Smooth muscle cell (in vitro differentiated cells): ENCODE results near the gene SEMA6C. TPM values are rescaled to one million over a fixed set of nuclear protein-coding genes. Genes with fewer than 3 reads are reported as not detected.

ENCODE experiments used
- DNase-seq: peaks from one replicate; lab custom pipeline; 2025; ENCODE audit not compliant: unreplicated experiment; lab: John Stamatoyannopoulos, UW
- H2AFZ ChIP-seq: fragments of 200-600 bp; sonication (generic); 2 replicates; pipeline ENCODE4 v1.6.0; 2016; ENCODE audit warnings: antibody characterized with exemption, low read depth, mild to moderate bottlenecking
- H3F3A ChIP-seq: fragments of 200-600 bp; sonication (generic); 2 replicates; pipeline ENCODE4 v1.6.0; 2017; ENCODE audit warnings: antibody characterized with exemption, low read depth
- H3K27ac ChIP-seq: fragments of 200-600 bp; sonication (generic); 2 replicates; pipeline ENCODE4 v1.5.1; 2016; ENCODE audit warnings: low read depth, mild to moderate bottlenecking
- H3K27me3 ChIP-seq: fragments of 200-600 bp; sonication (generic); 2 replicates; pipeline ENCODE4 v1.6.1; 2016; ENCODE audit warnings: low read depth, mild to moderate bottlenecking
- H3K36me3 ChIP-seq: fragments of 200-600 bp; sonication (generic); 2 replicates; pipeline ENCODE4 v1.5.1; 2016; ENCODE audit warnings: low read depth
- H3K4me1 ChIP-seq: fragments of 200-600 bp; sonication (generic); 2 replicates; pipeline ENCODE4 v1.5.1; 2016; ENCODE audit warnings: low read depth
- H3K4me2 ChIP-seq: fragments of 200-600 bp; sonication (generic); 2 replicates; pipeline ENCODE4 v1.6.0; 2016; ENCODE audit warnings: mild to moderate bottlenecking
- H3K4me3 ChIP-seq: fragments of 200-600 bp; sonication (generic); 2 replicates; pipeline ENCODE4 v1.5.1; 2016; ENCODE audit warnings: mild to moderate bottlenecking
- H3K79me2 ChIP-seq: fragments of 200-600 bp; sonication (generic); 2 replicates; pipeline ENCODE4 v1.6.0; 2016; ENCODE audit warnings: low read depth, mild to moderate bottlenecking
- H3K9ac ChIP-seq: fragments of 200-600 bp; sonication (generic); 2 replicates; pipeline ENCODE4 v1.6.0; 2016; ENCODE audit warnings: low read depth
- H3K9me3 ChIP-seq: fragments of 200-600 bp; sonication (generic); replicated peaks from 2 replicates; pipeline ENCODE4 v1.5.1; 2016; ENCODE audit warnings: low read depth
- H4K20me1 ChIP-seq: fragments of 200-600 bp; sonication (generic); 2 replicates; pipeline ENCODE4 v1.6.0; 2016; ENCODE audit warnings: low read depth
- CTCF ChIP-seq: fragments of 200-600 bp; sonication (generic); IDR thresholded peaks from 2 replicates; pipeline ENCODE4 v1.5.1; 2017; ENCODE audit warnings: borderline replicate concordance, mild to moderate bottlenecking, antibody characterized with exemption; ENCODE audit not compliant: insufficient read depth, poor library complexity, severe bottlenecking
- WGBS: methylation state at CpG from one replicate; pipeline ENCODE4 v1.1.7; 2016; ENCODE audit warnings: low lambda C conversion rate; 5-methylcytosine and 5-hydroxymethylcytosine counted together
- polyA plus RNA-seq: library from polyadenylated mRNA; unstranded; fragments of >200 nt; fragmentation: Nextera tagmentation; extraction: Ambion mirVana; gene quantifications from 2 replicates; pipeline ENCODE4 v1.2.1, GENCODE V29; 2016
- total RNA-seq: library from RNA; depleted of rRNA; stranded (reverse); fragments of >200 nt; gene quantifications from 2 replicates; pipeline ENCODE4 v1.2.3, GENCODE V29; 2014

Gene SEMA6C
- total and polyA plus RNA-seq, 2 experiments from 2014 or later: 9.3 to 10.4 TPM

DNA sequence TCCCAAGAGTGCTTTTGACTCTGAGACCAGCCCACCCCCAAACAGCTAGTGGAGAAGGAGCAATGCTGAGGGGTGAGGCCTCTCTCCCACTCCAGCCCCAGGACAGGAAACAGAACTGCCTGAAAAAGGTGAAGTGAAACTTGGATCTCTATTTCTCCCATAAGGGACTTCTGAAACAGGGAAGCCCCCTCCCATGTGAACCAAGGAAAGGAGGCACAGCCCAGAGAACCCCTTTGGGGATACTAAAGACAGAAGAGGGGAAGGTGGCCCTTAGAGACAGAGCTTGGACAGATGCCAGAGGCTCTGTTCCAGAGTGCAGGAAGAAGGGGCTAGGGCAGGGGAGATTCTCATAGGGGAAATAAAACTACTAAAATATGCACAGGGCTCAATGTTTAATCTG is 12.9 kb upstream of the SEMA6C start:
- TF ChIP-seq CTCF: no peak
- H3K27ac ChIP-seq: no peak overlapping the region
- H3K4me2 ChIP-seq: no peak overlapping the region
- H2AFZ ChIP-seq: no peak overlapping the region
- H4K20me1 ChIP-seq: no peaks in the 10 kb centered on the region
- no peaks in the 10 kb centered on the region for H3K27me3 ChIP-seq
- no peaks in the 10 kb centered on the region for H3K79me2 ChIP-seq
- peaks cover 4% of the 10 kb centered on the region for H3F3A ChIP-seq
- no peaks in the 10 kb centered on the region for H3K36me3 ChIP-seq
- no peak for DNase-seq
- H3K9me3 ChIP-seq: no peaks in the 10 kb centered on the region
- H3K4me1 ChIP-seq: peaks cover under 1% of the 10 kb centered on the region
- H3K9ac ChIP-seq: no peak overlapping the region
- H3K4me3 ChIP-seq: no peak overlapping the region

DNA sequence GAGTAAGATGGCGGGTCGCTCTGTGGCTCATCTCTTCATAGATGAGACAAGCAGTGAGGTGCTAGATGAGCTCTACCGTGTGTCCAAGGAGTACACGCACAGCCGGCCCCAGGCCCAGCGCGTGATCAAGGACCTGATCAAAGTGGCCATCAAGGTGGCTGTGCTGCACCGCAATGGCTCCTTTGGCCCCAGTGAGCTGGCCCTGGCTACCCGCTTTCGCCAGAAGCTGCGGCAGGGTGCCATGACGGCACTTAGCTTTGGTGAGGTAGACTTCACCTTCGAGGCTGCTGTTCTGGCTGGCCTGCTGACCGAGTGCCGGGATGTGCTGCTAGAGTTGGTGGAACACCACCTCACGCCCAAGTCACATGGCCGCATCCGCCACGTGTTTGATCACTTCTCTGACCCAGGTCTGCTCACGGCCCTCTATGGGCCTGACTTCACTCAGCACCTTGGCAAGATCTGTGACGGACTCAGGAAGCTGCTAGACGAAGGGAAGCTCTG is 12.4 kb upstream of the SEMA6C start:
- 97% methylated on average over 22 of the region's 22 CpGs for WGBS
- H3K4me2 ChIP-seq: no peak overlapping the region
- H3K4me1 ChIP-seq: no peaks in the 10 kb centered on the region
- no peak overlapping the region for H2AFZ ChIP-seq
- H3K4me3 ChIP-seq: no peak overlapping the region
- no peak overlapping the region for H3K9ac ChIP-seq
- no peaks in the 10 kb centered on the region for H3K36me3 ChIP-seq
- no peak for DNase-seq
- H3K9me3 ChIP-seq: no peaks in the 10 kb centered on the region
- no peaks in the 10 kb centered on the region for H3K79me2 ChIP-seq
- H3F3A ChIP-seq: peaks cover 4% of the 10 kb centered on the region
- no peak overlapping the region for H3K27ac ChIP-seq
- no peaks in the 10 kb centered on the region for H3K27me3 ChIP-seq
- no peak for TF ChIP-seq CTCF
- no peaks in the 10 kb centered on the region for H4K20me1 ChIP-seq

DNA sequence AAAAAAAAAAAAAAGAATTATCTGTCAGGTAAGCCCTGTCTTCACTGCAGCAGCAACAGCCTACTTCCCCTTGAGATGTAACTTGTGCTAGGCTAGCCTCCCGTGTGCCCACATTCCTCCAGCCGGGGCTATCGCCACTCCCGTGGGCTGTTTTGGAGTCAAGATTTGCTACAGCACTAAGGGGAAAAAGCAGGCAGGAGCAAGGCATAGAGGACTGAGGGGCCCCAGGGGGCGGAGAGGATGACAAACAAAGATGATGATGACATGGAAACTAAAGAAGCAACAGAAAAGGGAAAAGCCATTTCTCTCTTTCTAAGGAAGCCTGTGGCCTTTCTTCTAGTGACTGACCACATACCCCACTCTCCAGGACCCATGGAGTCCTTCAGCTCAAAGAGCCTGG is 11.9 kb upstream of the SEMA6C start:
- TF ChIP-seq CTCF: no peak
- H3K4me2 ChIP-seq: no peak overlapping the region
- H3K4me3 ChIP-seq: no peak overlapping the region
- no peaks in the 10 kb centered on the region for H4K20me1 ChIP-seq
- DNase-seq: no peak
- H3K9me3 ChIP-seq: no peaks in the 10 kb centered on the region
- H3K4me1 ChIP-seq: no peaks in the 10 kb centered on the region
- H3F3A ChIP-seq: peaks cover 4% of the 10 kb centered on the region
- WGBS: 88% methylated on average over 5 of the region's 5 CpGs
- no peak overlapping the region for H3K9ac ChIP-seq
- no peaks in the 10 kb centered on the region for H3K27me3 ChIP-seq
- no peak overlapping the region for H3K27ac ChIP-seq
- H3K79me2 ChIP-seq: no peaks in the 10 kb centered on the region
- no peak overlapping the region for H2AFZ ChIP-seq
- H3K36me3 ChIP-seq: no peaks in the 10 kb centered on the region

DNA sequence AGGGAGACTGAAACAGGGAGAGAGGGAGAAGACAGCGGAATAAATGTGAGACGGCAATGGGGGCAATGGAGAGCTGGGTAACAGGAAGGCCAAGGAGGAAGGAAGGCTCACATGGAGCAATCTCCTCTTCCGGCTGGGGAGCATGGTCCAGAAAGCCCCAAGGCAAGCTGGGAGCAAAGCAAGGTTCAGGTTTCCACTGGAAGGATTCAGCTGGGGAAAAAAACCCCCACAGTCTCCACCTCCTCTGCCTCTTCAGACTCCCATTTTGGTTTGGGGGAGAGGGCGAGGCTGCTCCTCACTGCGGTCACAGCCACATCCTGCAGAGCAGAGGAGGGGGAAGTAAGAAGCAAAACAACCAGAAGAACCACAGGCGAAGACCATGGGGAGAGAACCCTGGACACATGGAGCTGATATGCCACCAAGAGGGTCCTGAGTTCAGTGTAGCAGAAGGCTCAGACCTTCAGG is 10.7 kb upstream of the SEMA6C start:
- DNase-seq: no peak
- Histone ChIP-seq H3K27ac (no peak overlapping the region), H4K20me1 (no peaks in the 10 kb centered on the region), H3K36me3 (no peaks in the 10 kb centered on the region), H3K4me3 (no peak overlapping the region), H3K27me3 (no peaks in the 10 kb centered on the region), H3K9me3 (no peaks in the 10 kb centered on the region), H3K4me2 (no peak overlapping the region), H3F3A (peaks cover 4% of the 10 kb centered on the region), H2AFZ (no peak overlapping the region), H3K4me1 (no peaks in the 10 kb centered on the region), H3K9ac (no peak overlapping the region), H3K79me2 (no peaks in the 10 kb centered on the region)
- WGBS: 91% methylated on average over 6 of the region's 6 CpGs
- no peak for TF ChIP-seq CTCF
